ENCODE measurements around the gene SCN1A. TPM values are rescaled to one million over a fixed set of nuclear protein-coding genes. Genes with fewer than 3 reads are reported as not detected.

The SCN1A gene
- total and polyA plus RNA-seq, 2 donors (not counting 3 experiments of a cell fraction or from before 2014, with no cell fraction given) = not detected

GRCh38 chr2:166091439-166091838, 36.4 kb downstream of the SCN1A start:
- dilution Hi-C loops (cut with MboI; ENCODE audit: extremely low pct_ligation_motif_present, low sequenced_read_pairs) = no loop called here
- no TSS peak for BruUV-seq (replicated peaks)
- no peak for FAIRE-seq

GRCh38 chr2:166090908-166091307, 36.9 kb downstream of the SCN1A start:
- Histone ChIP-seq H3K27ac (ENCODE audit: insufficient read depth, low read depth, low read length) (no peak overlapping the region), H3K27me3 (ENCODE audit: control insufficient read depth in 2 of 2, insufficient read depth in 2 of 2, low read length in 2 of 2) (no peaks in the 10 kb centered on the region), H3K9me3 (replicated peaks; ENCODE audit: control insufficient read depth, insufficient read depth, low read length) (no peaks in the 10 kb centered on the region), H3K36me3 (ENCODE audit: control insufficient read depth in 2 of 2, extremely low read depth in 1 of 2, insufficient read depth in 2 of 2, low read length in 2 of 2) (no peaks in the 10 kb centered on the region), H4K20me1 (replicated peaks; ENCODE audit: control insufficient read depth, extremely low read depth, insufficient read depth, low read length) (no peaks in the 10 kb centered on the region), H3K4me3 (replicated peaks in 1 of 3; ENCODE audit: insufficient read depth in 1 of 3, low read depth in 1 of 3, low read length in 3 of 3) (no peak overlapping the region), H3K9me1 (replicated peaks; ENCODE audit: control insufficient read depth, extremely low read depth, insufficient read depth, low read length) (no peaks in the 10 kb centered on the region), H3K4me2 (ENCODE audit: insufficient read depth, low read length) (no peak overlapping the region), H2AFZ (ENCODE audit: low read depth, low read length) (no peak overlapping the region), H3K9ac (replicated peaks; ENCODE audit: extremely low read depth, insufficient read depth, low read length) (no peak overlapping the region), H3K79me2 (ENCODE audit: control insufficient read depth, insufficient read depth, low read length) (no peaks in the 10 kb centered on the region), H3K4me1 (ENCODE audit: control insufficient read depth, extremely low read depth, insufficient read depth, low read length) (peaks cover 15% of the 10 kb centered on the region)
- ChIA-PET CTCF (interaction anchor here (0.9 to 1.6 kb wide), 2 partner anchors 34 to 137 kb away, joined by 3 to 6 read pairs; partner anchors contain the start of gene TTC21B), POLR2A (no interaction called here)
- dilution Hi-C loops (cut with MboI; ENCODE audit: extremely low pct_ligation_motif_present, low sequenced_read_pairs) (no loop called here), intact Hi-C loops (cut with micrococcal nuclease) (no loop called here)
- DNase-seq (ENCODE audit: low read depth, low spot score) (no peak), FAIRE-seq (no peak)
- TF ChIP-seq POLR2AphosphoS5 (IDR thresholded peaks at IDR 0.05; ENCODE audit: insufficient read depth, low read depth, low read length) (no peak), POLR2A (IDR thresholded peaks at IDR 0.05; ENCODE audit: low read depth, low read length) (no peak), EZH2 (IDR thresholded peaks at IDR 0.05; ENCODE audit: borderline replicate concordance, low read depth, low read length, severe bottlenecking) (no peak), FOS (IDR thresholded peaks at IDR 0.05; ENCODE audit: borderline replicate concordance, insufficient read depth, low read length) (no peak), JUN (IDR thresholded peaks at IDR 0.05; ENCODE audit: borderline replicate concordance, insufficient read depth, insufficient read length, low read depth) (no peak), MYC (IDR thresholded peaks at IDR 0.05; ENCODE audit: low read depth, low read length) (no peak), GATA2 (IDR thresholded peaks at IDR 0.05; ENCODE audit: insufficient read depth, insufficient read length, low read depth, low read length) (no peak)
- TF ChIP-seq, protein P1, sequence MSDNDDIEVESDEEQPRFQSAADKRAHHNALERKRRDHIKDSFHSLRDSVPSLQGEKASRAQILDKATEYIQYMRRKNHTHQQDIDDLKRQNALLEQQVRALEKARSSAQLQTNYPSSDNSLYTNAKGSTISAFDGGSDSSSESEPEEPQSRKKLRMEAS (IDR thresholded peaks at IDR 0.05; ENCODE audit: insufficient read depth, insufficient read length) = no peak
- TF ChIP-seq, protein P2, sequence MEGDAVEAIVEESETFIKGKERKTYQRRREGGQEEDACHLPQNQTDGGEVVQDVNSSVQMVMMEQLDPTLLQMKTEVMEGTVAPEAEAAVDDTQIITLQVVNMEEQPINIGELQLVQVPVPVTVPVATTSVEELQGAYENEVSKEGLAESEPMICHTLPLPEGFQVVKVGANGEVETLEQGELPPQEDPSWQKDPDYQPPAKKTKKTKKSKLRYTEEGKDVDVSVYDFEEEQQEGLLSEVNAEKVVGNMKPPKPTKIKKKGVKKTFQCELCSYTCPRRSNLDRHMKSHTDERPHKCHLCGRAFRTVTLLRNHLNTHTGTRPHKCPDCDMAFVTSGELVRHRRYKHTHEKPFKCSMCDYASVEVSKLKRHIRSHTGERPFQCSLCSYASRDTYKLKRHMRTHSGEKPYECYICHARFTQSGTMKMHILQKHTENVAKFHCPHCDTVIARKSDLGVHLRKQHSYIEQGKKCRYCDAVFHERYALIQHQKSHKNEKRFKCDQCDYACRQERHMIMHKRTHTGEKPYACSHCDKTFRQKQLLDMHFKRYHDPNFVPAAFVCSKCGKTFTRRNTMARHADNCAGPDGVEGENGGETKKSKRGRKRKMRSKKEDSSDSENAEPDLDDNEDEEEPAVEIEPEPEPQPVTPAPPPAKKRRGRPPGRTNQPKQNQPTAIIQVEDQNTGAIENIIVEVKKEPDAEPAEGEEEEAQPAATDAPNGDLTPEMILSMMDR (IDR thresholded peaks at IDR 0.05; ENCODE audit: extremely low read depth in 1 of 2, insufficient read depth in 1 of 2, low read depth in 1 of 2, low read length in 2 of 2) = no peak
- no TSS peak for BruUV-seq (replicated peaks)

More at GRCh38 chr2:166091439-166091838, 36.4 kb downstream of the SCN1A start:
- Histone ChIP-seq H3K36me3 (ENCODE audit: control insufficient read depth in 2 of 2, extremely low read depth in 1 of 2, insufficient read depth in 2 of 2, low read length in 2 of 2) (no peaks in the 10 kb centered on the region), H3K4me2 (ENCODE audit: insufficient read depth, low read length) (no peak overlapping the region), H4K20me1 (replicated peaks; ENCODE audit: control insufficient read depth, extremely low read depth, insufficient read depth, low read length) (no peaks in the 10 kb centered on the region), H3K4me1 (ENCODE audit: control insufficient read depth, extremely low read depth, insufficient read depth, low read length) (peaks cover 15% of the 10 kb centered on the region), H3K27ac (ENCODE audit: insufficient read depth, low read depth, low read length) (no peak overlapping the region), H3K79me2 (ENCODE audit: control insufficient read depth, insufficient read depth, low read length) (no peaks in the 10 kb centered on the region), H3K9me3 (replicated peaks; ENCODE audit: control insufficient read depth, insufficient read depth, low read length) (no peaks in the 10 kb centered on the region), H2AFZ (ENCODE audit: low read depth, low read length) (no peak overlapping the region), H3K27me3 (ENCODE audit: control insufficient read depth in 2 of 2, insufficient read depth in 2 of 2, low read length in 2 of 2) (no peaks in the 10 kb centered on the region), H3K9me1 (replicated peaks; ENCODE audit: control insufficient read depth, extremely low read depth, insufficient read depth, low read length) (no peaks in the 10 kb centered on the region), H3K4me3 (replicated peaks in 1 of 3; ENCODE audit: insufficient read depth in 1 of 3, low read depth in 1 of 3, low read length in 3 of 3) (no peak overlapping the region), H3K9ac (replicated peaks; ENCODE audit: extremely low read depth, insufficient read depth, low read length) (no peak overlapping the region)
- intact Hi-C loops (cut with micrococcal nuclease) = no loop called here
- ChIA-PET CTCF (interaction anchor here (0.9 to 1.6 kb wide), 2 partner anchors 34 to 138 kb away, joined by 3 to 6 read pairs; partner anchors contain the start of gene TTC21B), POLR2A (no interaction called here)
- TF ChIP-seq POLR2AphosphoS5 (IDR thresholded peaks at IDR 0.05; ENCODE audit: insufficient read depth, low read depth, low read length) = no peak
- TF ChIP-seq, protein P1 (IDR thresholded peaks at IDR 0.05; ENCODE audit: insufficient read depth, insufficient read length) = no peak
- TF ChIP-seq JUN (IDR thresholded peaks at IDR 0.05; ENCODE audit: borderline replicate concordance, insufficient read depth, insufficient read length, low read depth) = no peak
- no peak for TF ChIP-seq FOS (IDR thresholded peaks at IDR 0.05; ENCODE audit: borderline replicate concordance, insufficient read depth, low read length)
- DNase-seq (ENCODE audit: low read depth, low spot score) = no peak

All from endothelial cell of umbilical vein (primary cell).